Skin of body (tissue), 2 donors: ENCODE data around the gene PET100. TPM values are rescaled to one million over a fixed set of nuclear protein-coding genes. Genes with fewer than 3 reads are reported as not detected.
"Not testable (repeated sequence)": the region's sequence is repeated elsewhere in the genome, so short reads cannot be mapped to it uniquely, and the experiment has no call there.

Experiments
- DNase-seq: peaks from one replicate; lab custom pipeline; 2025; lab: John Stamatoyannopoulos, UW
- total RNA-seq: library from RNA; depleted of rRNA; stranded (reverse); fragments of >200 nt; gene quantifications from one replicate; pipeline ENCODE4 v1.2.3, GENCODE V29; 2014

PET100 gene
- total RNA-seq, 1 donor from 2014 or later = 26.2 TPM

GRCh38 chr19:7632340-7633203, 3.0 kb downstream of the PET100 start:
- no peak for DNase-seq

- no peak for DNase-seq
These were observed 4.1 kb downstream of the PET100 start, which contains the start of gene PCP2 for GRCh38 chr19:7633698-7634097. Gene PCP2, minus strand, starts transcription at chr19:7633719. Its CDS starts 262 bp downstream, at chr19:7633457.

- no peak for DNase-seq
These were observed 6.1 kb downstream of the PET100 start for GRCh38 chr19:7635670-7636069.

- no peak for DNase-seq
These were observed 6.7 kb downstream of the PET100 start for GRCh38 chr19:7636317-7636690.

GRCh38 chr19:7636691-7637373, 7.2 kb downstream of the PET100 start, which contains the start of gene STXBP2:
Gene STXBP2, plus strand, starts transcription at chr19:7637110. Its CDS starts 40 bp downstream, at chr19:7637150.
- DNase-seq = no peak

- no peak for DNase-seq
These were observed 8.0 kb downstream of the PET100 start for GRCh38 chr19:7637374-7638256.

GRCh38 chr19:7638802-7639465, 9.3 kb downstream of the PET100 start:
- no peak for DNase-seq

GRCh38 chr19:7639863-7640348, 10.3 kb downstream of the PET100 start:
- DNase-seq = no peak

GRCh38 chr19:7640803-7641202, 11.2 kb downstream of the PET100 start:
- no peak for DNase-seq

GRCh38 chr19:7641290-7642276, 12.0 kb downstream of the PET100 start:
- DNase-seq = no peak

GRCh38 chr19:7642295-7643030, 12.9 kb downstream of the PET100 start:
- DNase-seq = no peak

- no peak for DNase-seq
These were observed 13.4 kb downstream of the PET100 start for GRCh38 chr19:7643031-7643415.

GRCh38 chr19:7643629-7644549, 14.3 kb downstream of the PET100 start:
- DNase-seq = not testable (repeated sequence)

- no peak for DNase-seq
These were observed 14.9 kb downstream of the PET100 start for GRCh38 chr19:7644550-7644877.

- DNase-seq = no peak
These were observed 15.6 kb downstream of the PET100 start for GRCh38 chr19:7645163-7645562.

- no peak for DNase-seq
These were observed 16.2 kb downstream of the PET100 start for GRCh38 chr19:7645656-7646425.

- DNase-seq = no peak
These were observed 16.8 kb downstream of the PET100 start for GRCh38 chr19:7646426-7646700.
